Measurements from ENCODE around the gene AGBL1.

GRCh38 chr15:86905625-86906256 lies 826.1 kb downstream of the AGBL1 start:
- TF ChIP-seq CTCF (conservative IDR thresholded peaks at IDR 0.05; ENCODE audit: low read depth in 2 of 2) (no peak), POLR2AphosphoS5 (IDR thresholded peaks at IDR 0.05; ENCODE audit: low read depth) (no peak), JUNB (IDR thresholded peaks at IDR 0.05; ENCODE audit: unreplicated experiment) (no peak), ETS1 (IDR thresholded peaks at IDR 0.05) (no peak), EZH2 (IDR thresholded peaks at IDR 0.05; ENCODE audit: low read depth, unreplicated experiment) (no peak)

Data from GM23338 (cell line).